Hepatocyte (in vitro differentiated cells): ENCODE data around the gene TEAD1. TPM values are rescaled to one million over a fixed set of nuclear protein-coding genes. Genes with fewer than 3 reads are reported as not detected.

Experiments
- DNase-seq: peaks from one replicate; pipeline ENCODE4 v3.0.0-alpha.2; 2016; ENCODE audit warnings: low spot score
- H2AFZ ChIP-seq: fragments of 200-600 bp; sonication (generic); 2 replicates; pipeline ENCODE4 v1.6.0; 2016; ENCODE audit warnings: antibody characterized with exemption, mild to moderate bottlenecking
- H3K27ac ChIP-seq: fragments of 200-600 bp; sonication (generic); 2 replicates; pipeline ENCODE4 v1.5.1; 2016; ENCODE audit warnings: mild to moderate bottlenecking
- H3K27me3 ChIP-seq: fragments of 200-600 bp; sonication (generic); 2 replicates; pipeline ENCODE4 v1.6.1; 2016
- H3K36me3 ChIP-seq: fragments of 200-600 bp; sonication (generic); replicated peaks from 2 replicates; pipeline ENCODE4 v1.5.1; 2016; ENCODE audit warnings: low read depth; ENCODE audit not compliant: insufficient read depth
- H3K4me1 ChIP-seq: fragments of 200-600 bp; sonication (generic); 2 replicates; pipeline ENCODE4 v1.5.1; 2016; ENCODE audit warnings: mild to moderate bottlenecking, moderate library complexity; ENCODE audit not compliant: insufficient read depth
- H3K4me2 ChIP-seq: fragments of 200-600 bp; sonication (generic); 2 replicates; pipeline ENCODE4 v1.6.0; 2016
- H3K4me3 ChIP-seq: fragments of 200-600 bp; sonication (generic); 2 replicates; pipeline ENCODE4 v1.5.1; 2016; ENCODE audit warnings: mild to moderate bottlenecking
- H3K79me2 ChIP-seq: fragments of 200-600 bp; sonication (generic); 2 replicates; pipeline ENCODE4 v1.6.0; 2017; ENCODE audit warnings: mild to moderate bottlenecking
- H3K9me2 ChIP-seq: fragments of 200-600 bp; sonication (generic); replicated peaks from 2 replicates; pipeline ENCODE4 v1.6.0; 2017; ENCODE audit warnings: mild to moderate bottlenecking; ENCODE audit not compliant: insufficient read depth
- H3K9me3 ChIP-seq: fragments of 200-600 bp; sonication (generic); 2 replicates; pipeline ENCODE4 v1.5.1; 2016; ENCODE audit warnings: low read depth, mild to moderate bottlenecking
- H4K20me1 ChIP-seq: fragments of 200-600 bp; sonication (generic); 2 replicates; pipeline ENCODE4 v1.6.0; 2016; ENCODE audit warnings: mild to moderate bottlenecking; ENCODE audit not compliant: insufficient read depth, poor library complexity, severe bottlenecking
- EZH2 ChIP-seq: fragments of 200-600 bp; sonication (generic); IDR thresholded peaks from 2 replicates; pipeline ENCODE4 v1.6.1; 2016; ENCODE audit warnings: antibody characterized with exemption, mild to moderate bottlenecking, borderline replicate concordance
- EZH2phosphoT487 ChIP-seq: fragments of 200-600 bp; sonication (generic); IDR thresholded peaks from one replicate; pipeline ENCODE4 v1.6.1; 2018; ENCODE audit warnings: antibody characterized with exemption, mild to moderate bottlenecking, low read depth, moderate library complexity; ENCODE audit not compliant: unreplicated experiment, severe bottlenecking
- WGBS: methylation state at CpG from one replicate; pipeline ENCODE4 v1.1.6; 2016; ENCODE audit warnings: low lambda C conversion rate; ENCODE audit errors: missing lambda C conversion rate; 5-methylcytosine and 5-hydroxymethylcytosine counted together
- polyA plus RNA-seq: library from polyadenylated mRNA; unstranded; fragments of >200 nt; fragmentation: Nextera tagmentation; extraction: Ambion mirVana; gene quantifications from 2 replicates; pipeline ENCODE4 v1.2.1, GENCODE V29; 2016
- total RNA-seq: library from RNA; depleted of rRNA; stranded (reverse); fragments of >200 nt; gene quantifications from 2 replicates; pipeline ENCODE4 v1.2.3, GENCODE V29; 2014
- TF ChIP-seq, protein P1 (sequence below): fragments of 200-600 bp; sonication (generic); IDR thresholded peaks from 2 replicates; pipeline ENCODE4 v1.5.1; 2016; ENCODE audit warnings: antibody characterized with exemption, mild to moderate bottlenecking; ENCODE audit not compliant: poor library complexity

Gene TEAD1
- total and polyA plus RNA-seq, 2 experiments from 2014 or later = 37.2 to 82.2 TPM

DNA sequence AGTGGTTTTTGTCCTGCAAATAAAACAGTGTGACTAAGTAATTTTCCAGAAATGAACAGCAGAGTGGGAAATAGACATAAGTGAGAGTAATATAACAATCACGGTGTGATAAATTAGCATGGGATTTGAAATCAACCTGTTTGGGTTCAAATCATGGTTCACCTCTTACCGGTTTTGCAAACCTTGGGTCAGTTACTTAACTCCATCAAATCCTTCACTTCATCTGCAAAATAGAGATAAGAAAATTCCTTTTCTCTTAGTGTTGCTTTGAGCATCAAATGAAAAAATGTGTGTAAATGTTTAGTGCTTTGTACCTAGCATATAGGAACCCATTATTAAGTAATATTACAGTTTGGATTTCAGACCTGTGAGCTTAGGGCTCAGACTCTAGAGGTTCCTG is 152.2 kb downstream of the TEAD1 start:
- H2AFZ ChIP-seq = no peak overlapping the region
- H3K9me2 ChIP-seq = no peaks in the 10 kb centered on the region
- no peak overlapping the region for H3K4me3 ChIP-seq
- no peak for DNase-seq
- peaks cover 87% of the 10 kb centered on the region for H3K79me2 ChIP-seq
- peak overlapping the region; percentile 80 for H3K4me2 ChIP-seq
- no peaks in the 10 kb centered on the region for H3K36me3 ChIP-seq
- no peaks in the 10 kb centered on the region for H4K20me1 ChIP-seq
- peaks cover 57% of the 10 kb centered on the region for H3K4me1 ChIP-seq
- no peaks in the 10 kb centered on the region for H3K27me3 ChIP-seq
- peak overlapping the region; percentile 78 for H3K27ac ChIP-seq
- TF ChIP-seq EZH2 (no peak), EZH2phosphoT487 (no peak)
- TF ChIP-seq, protein P1, sequence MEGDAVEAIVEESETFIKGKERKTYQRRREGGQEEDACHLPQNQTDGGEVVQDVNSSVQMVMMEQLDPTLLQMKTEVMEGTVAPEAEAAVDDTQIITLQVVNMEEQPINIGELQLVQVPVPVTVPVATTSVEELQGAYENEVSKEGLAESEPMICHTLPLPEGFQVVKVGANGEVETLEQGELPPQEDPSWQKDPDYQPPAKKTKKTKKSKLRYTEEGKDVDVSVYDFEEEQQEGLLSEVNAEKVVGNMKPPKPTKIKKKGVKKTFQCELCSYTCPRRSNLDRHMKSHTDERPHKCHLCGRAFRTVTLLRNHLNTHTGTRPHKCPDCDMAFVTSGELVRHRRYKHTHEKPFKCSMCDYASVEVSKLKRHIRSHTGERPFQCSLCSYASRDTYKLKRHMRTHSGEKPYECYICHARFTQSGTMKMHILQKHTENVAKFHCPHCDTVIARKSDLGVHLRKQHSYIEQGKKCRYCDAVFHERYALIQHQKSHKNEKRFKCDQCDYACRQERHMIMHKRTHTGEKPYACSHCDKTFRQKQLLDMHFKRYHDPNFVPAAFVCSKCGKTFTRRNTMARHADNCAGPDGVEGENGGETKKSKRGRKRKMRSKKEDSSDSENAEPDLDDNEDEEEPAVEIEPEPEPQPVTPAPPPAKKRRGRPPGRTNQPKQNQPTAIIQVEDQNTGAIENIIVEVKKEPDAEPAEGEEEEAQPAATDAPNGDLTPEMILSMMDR = no peak
- H3K9me3 ChIP-seq = no peaks in the 10 kb centered on the region
- 64% methylated on average over 2 of the region's 2 CpGs for WGBS

- no peak overlapping the region for H2AFZ ChIP-seq
- 48% methylated on average over 1 of the region's 1 CpG for WGBS
- H3K4me1 ChIP-seq = peaks cover 54% of the 10 kb centered on the region
- peak overlapping the region; percentile 78 for H3K27ac ChIP-seq
- no peaks in the 10 kb centered on the region for H4K20me1 ChIP-seq
- H3K4me2 ChIP-seq = peak overlapping the region; percentile 80
- no peaks in the 10 kb centered on the region for H3K36me3 ChIP-seq
- no peaks in the 10 kb centered on the region for H3K9me3 ChIP-seq
- TF ChIP-seq EZH2phosphoT487 = no peak
- TF ChIP-seq, protein P1 = no peak
- TF ChIP-seq EZH2 = no peak
- H3K27me3 ChIP-seq = no peaks in the 10 kb centered on the region
- no peak for DNase-seq
- H3K4me3 ChIP-seq = peak overlapping the region; percentile 50
- no peaks in the 10 kb centered on the region for H3K9me2 ChIP-seq
- peaks cover 90% of the 10 kb centered on the region for H3K79me2 ChIP-seq
Observed at GRCh38 chr11:12827369-12827768, 153.1 kb downstream of the TEAD1 start.

- peaks cover 50% of the 10 kb centered on the region for H3K4me1 ChIP-seq
- peak overlapping the region; percentile 80 for H3K4me2 ChIP-seq
- H2AFZ ChIP-seq = peak overlapping the region; percentile 15
- H3K36me3 ChIP-seq = no peaks in the 10 kb centered on the region
- H4K20me1 ChIP-seq = no peaks in the 10 kb centered on the region
- DNase-seq = peak; percentile 67
- WGBS = 2% methylated on average over 17 of the region's 17 CpGs
- no peaks in the 10 kb centered on the region for H3K27me3 ChIP-seq
- no peak for TF ChIP-seq EZH2phosphoT487
- TF ChIP-seq, protein P1 = no peak
- no peak for TF ChIP-seq EZH2
- peak overlapping the region; percentile 78 for H3K27ac ChIP-seq
- H3K79me2 ChIP-seq = peaks cover 90% of the 10 kb centered on the region
- H3K9me3 ChIP-seq = no peaks in the 10 kb centered on the region
- H3K9me2 ChIP-seq = no peaks in the 10 kb centered on the region
- H3K4me3 ChIP-seq = peak overlapping the region; percentile 50
Observed at GRCh38 chr11:12827929-12828812, 153.9 kb downstream of the TEAD1 start.
